Heart right ventricle (tissue), 16 donors: ENCODE results near the gene ABHD2. TPM values are rescaled to one million over a fixed set of nuclear protein-coding genes. Genes with fewer than 3 reads are reported as not detected.

Experiments
- ATAC-seq, 8 donors: fragments of 200-7000 bp; cut with Tn5 transposase; one replicate each; pipeline ENCODE4 v1.9.1; 2020; ENCODE audit warnings: mild to moderate bottlenecking in 8 of 8, moderate library complexity in 8 of 8, moderate number of reproducible peaks in 1 of 8
- DNase-seq, 2 donors: peaks; one replicate each; pipeline ENCODE4 v3.0.0-alpha.2; 2020
- H3K27ac ChIP-seq, 10 donors: fragments of 200-600 bp; sonication (generic) in 2 of 10; one replicate each; pipeline versions ENCODE4 v1.5.0 to v1.8.0; 2020 to 2022; ENCODE audit warnings: mild to moderate bottlenecking in 3 of 10
- H3K27me3 ChIP-seq, 7 donors: fragments of 200-600 bp; one replicate each; pipeline ENCODE4 v1.8.0; 2021 to 2022; ENCODE audit warnings: mild to moderate bottlenecking in 2 of 7
- H3K36me3 ChIP-seq, 9 donors: fragments of 200-600 bp; sonication (generic) in 1 of 9; one replicate each; pipeline versions ENCODE4 v1.5.0 to v1.8.0; 2020 to 2022; ENCODE audit warnings: mild to moderate bottlenecking in 2 of 9
- H3K4me1 ChIP-seq, 9 donors: fragments of 200-600 bp; sonication (generic) in 1 of 9; one replicate each; pipeline versions ENCODE4 v1.5.0 to v1.8.0; 2020 to 2022; ENCODE audit warnings: mild to moderate bottlenecking in 4 of 9
- H3K4me3 ChIP-seq, 10 donors: fragments of 200-600 bp; sonication (generic) in 2 of 10; one replicate each; pipeline versions ENCODE4 v1.5.0 to v1.8.0; 2020 to 2022; ENCODE audit warnings: mild to moderate bottlenecking in 7 of 10, moderate library complexity in 2 of 10
- H3K9me3 ChIP-seq, 11 donors: fragments of 200-600 bp in 10 of 11; sonication (generic) in 2 of 11; one replicate each; pipeline versions ENCODE4 v1.5.0 to v1.8.0; 2013 to 2022; ENCODE audit warnings: mild to moderate bottlenecking in 2 of 11, control low read depth in 1 of 11, moderate library complexity in 1 of 11
- WGBS, 2 donors: extraction: QIAGEN DNeasy Blood & Tissue Kit; methylation state at CpG; one replicate each; pipeline ENCODE4 v1.1.7; 2013; ENCODE audit warnings: inconsistent platforms in 1 of 2; 5-methylcytosine and 5-hydroxymethylcytosine counted together
- intact Hi-C, 10 donors: fragments of 100-400 bp; cut with DNase I; formaldehyde crosslinking; loops; one replicate each; pipeline versions ENCODE4 v1.11.1 to v1.14.2; 2022
- polyA plus RNA-seq, 2 donors: library from polyadenylated mRNA; stranded (reverse); fragments of 200-250 nt; gene quantifications; one replicate each; pipeline ENCODE4 v1.2.3, GENCODE V29; 2013
- total RNA-seq, 10 donors: library from RNA; stranded (reverse); fragmentation: NEBNext Ultra II Directional in 3 of 10; extraction: Animal tissue kit (Norgen Biotek cat#: 25700) in 3 of 10; gene quantifications; one replicate each; pipeline versions ENCODE4 v1.2.1 to v1.2.4, GENCODE V29; 2021 to 2023
- TF ChIP-seq, protein P1 (sequence below), 9 donors: fragments of 200-600 bp; sonication (generic) in 2 of 9; IDR thresholded peaks; one replicate each; pipeline versions ENCODE4 v1.5.0 to v1.8.0; 2021 to 2022; ENCODE audit warnings: antibody characterized with exemption in 9 of 9, mild to moderate bottlenecking in 5 of 9, moderate library complexity in 1 of 9
- donor health status: Arrhythmogenic right ventricular cardiomyopathy.
- donor health status: ischemic (EF 13 %, LVEDD 7.1; RV severe dilation, severe dysfunction).
- donor health status: healthy with polysubstance abuse.
- donor health status: DM: no; HTN: yes; CAD: no.
- donor health status: DM: no; HTN: no; CAD: no.
- donor health status: ischemic (EF 25% LVEDD 6.9; RV normal size, moderate dysfunction).
- donor health status: ischemic (EF 25% LVEDD 5.7; RV mildly dilated, moderate dysfunction).
- donor health status: healthy.
- donor health status: DM: yes; HTN: yes; CAD: no.
- donor health status: Ischemic cardiomyopathy.
- donor health status: ischemic (EF 35%, LVEDD 5.7; RV mildly dilated, moderate dysfunction).
- donor health status: nonischemic (EF 11% LVEDD 7.7; RV severe dilation, severe dysfunction).
- donor health status: DM: yes; HTN: yes; CAD: no.
- donor health status: PGD.
- donor health status: ischemic (EF 29% LVEDD 5.4; RV normal size, mild dysfunction).
- donor health status: nonischemic (EF 23%, LVEDD 6.1; RV moderate dilation, normal function).

ABHD2 gene
- total and polyA plus RNA-seq, 12 donors = 9.1 to 201 (median 119) TPM

GRCh38 chr15:89106200-89106599, 17.9 kb downstream of the ABHD2 start:
- intact Hi-C loops = no loop called here
- TF ChIP-seq, protein P1, sequence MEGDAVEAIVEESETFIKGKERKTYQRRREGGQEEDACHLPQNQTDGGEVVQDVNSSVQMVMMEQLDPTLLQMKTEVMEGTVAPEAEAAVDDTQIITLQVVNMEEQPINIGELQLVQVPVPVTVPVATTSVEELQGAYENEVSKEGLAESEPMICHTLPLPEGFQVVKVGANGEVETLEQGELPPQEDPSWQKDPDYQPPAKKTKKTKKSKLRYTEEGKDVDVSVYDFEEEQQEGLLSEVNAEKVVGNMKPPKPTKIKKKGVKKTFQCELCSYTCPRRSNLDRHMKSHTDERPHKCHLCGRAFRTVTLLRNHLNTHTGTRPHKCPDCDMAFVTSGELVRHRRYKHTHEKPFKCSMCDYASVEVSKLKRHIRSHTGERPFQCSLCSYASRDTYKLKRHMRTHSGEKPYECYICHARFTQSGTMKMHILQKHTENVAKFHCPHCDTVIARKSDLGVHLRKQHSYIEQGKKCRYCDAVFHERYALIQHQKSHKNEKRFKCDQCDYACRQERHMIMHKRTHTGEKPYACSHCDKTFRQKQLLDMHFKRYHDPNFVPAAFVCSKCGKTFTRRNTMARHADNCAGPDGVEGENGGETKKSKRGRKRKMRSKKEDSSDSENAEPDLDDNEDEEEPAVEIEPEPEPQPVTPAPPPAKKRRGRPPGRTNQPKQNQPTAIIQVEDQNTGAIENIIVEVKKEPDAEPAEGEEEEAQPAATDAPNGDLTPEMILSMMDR (IDR thresholded peaks at IDR 0.05) = no peak
- Histone ChIP-seq H3K27ac (peak overlapping the region in 9 of 10 donors; percentile 76 to 98 (median 86)), H3K27me3 (no peaks in the 10 kb centered on the region), H3K4me3 (peak overlapping the region in 2 of 10 donors; percentile 0 to 32), H3K9me3 (no peaks in the 10 kb centered on the region), H3K36me3 (peaks cover 0 to 52% (median 6%) of the 10 kb centered on the region in 9 donors), H3K4me1 (peaks cover 13 to 98% (median 80%) of the 10 kb centered on the region in 9 donors)
- DNase-seq = no peak
- WGBS, 2 donors = 89 to 95% methylated on average over 11 of the region's 11 CpGs
- ATAC-seq = no peak

GRCh38 chr15:89107984-89108383, 19.7 kb downstream of the ABHD2 start:
- no peaks in the 10 kb centered on the region for H3K9me3 ChIP-seq
- H3K27ac ChIP-seq = peak overlapping the region in 7 of 10 donors; percentile 49 to 98 (median 86)
- H3K36me3 ChIP-seq = peaks cover 0 to 45% (median 6%) of the 10 kb centered on the region in 9 donors
- ATAC-seq (no peak), DNase-seq (no peak)
- TF ChIP-seq, protein P1 (IDR thresholded peaks at IDR 0.05) = no peak
- peaks cover 6 to 98% (median 80%) of the 10 kb centered on the region in 9 donors for H3K4me1 ChIP-seq
- intact Hi-C loops = no loop called here
- 78 to 81% methylated on average over 5 of the region's 5 CpGs for WGBS, 2 donors
- no peak overlapping the region for H3K4me3 ChIP-seq
- no peaks in the 10 kb centered on the region for H3K27me3 ChIP-seq

GRCh38 chr15:89108835-89109234, 20.6 kb downstream of the ABHD2 start:
- Histone ChIP-seq H3K36me3 (peaks cover 0 to 46% (median 6%) of the 10 kb centered on the region in 9 donors), H3K4me3 (no peak overlapping the region), H3K9me3 (no peaks in the 10 kb centered on the region), H3K27me3 (no peaks in the 10 kb centered on the region), H3K4me1 (peaks cover 0 to 98% (median 78%) of the 10 kb centered on the region in 9 donors), H3K27ac (peak overlapping the region in 8 of 10 donors; percentile 34 to 98 (median 85))
- ATAC-seq (no peak), DNase-seq (no peak)
- TF ChIP-seq, protein P1 (IDR thresholded peaks at IDR 0.05) = no peak
- intact Hi-C loops = no loop called here
- WGBS, 2 donors = 94 to 95% methylated on average over 4 of the region's 4 CpGs

- 67 to 72% methylated on average over 4 of the region's 4 CpGs for WGBS, 2 donors
- H3K27ac ChIP-seq = peak overlapping the region in 8 of 10 donors; percentile 34 to 98 (median 85)
- H3K9me3 ChIP-seq = no peaks in the 10 kb centered on the region
- DNase-seq (no peak), ATAC-seq (no peak)
- H3K36me3 ChIP-seq = peaks cover 0 to 46% (median 6%) of the 10 kb centered on the region in 9 donors
- TF ChIP-seq, protein P1 (IDR thresholded peaks at IDR 0.05) = no peak
- H3K4me1 ChIP-seq = peaks cover 0 to 98% (median 76%) of the 10 kb centered on the region in 9 donors
- intact Hi-C loops = no loop called here
- H3K4me3 ChIP-seq = no peak overlapping the region
- no peaks in the 10 kb centered on the region for H3K27me3 ChIP-seq
Measured at GRCh38 chr15:89109238-89109637, 21.0 kb downstream of the ABHD2 start.
